OCI-LY1 (cell line): ENCODE measurements around the gene SPAG9.

Experiments
- H2AFZ ChIP-seq: fragments of 200-600 bp; sonication (generic), shearing (Covaris generic); 2 replicates; pipeline ENCODE4 v1.6.0; 2014; ENCODE audit warnings: antibody characterized with exemption, mild to moderate bottlenecking, low read length
- H3F3A ChIP-seq: fragments of 200-600 bp; sonication (generic), shearing (Covaris generic); 2 replicates; pipeline ENCODE4 v1.6.0; 2014; ENCODE audit warnings: mild to moderate bottlenecking, antibody characterized with exemption, low read length, moderate library complexity; ENCODE audit not compliant: insufficient read depth
- H3K27ac ChIP-seq: fragments of 200-600 bp; sonication (generic); 2 replicates; pipeline ENCODE4 v1.5.1; 2014; ENCODE audit warnings: low read length, mixed run types, mild to moderate bottlenecking, low read depth; ENCODE audit not compliant: poor library complexity, severe bottlenecking
- H3K27me3 ChIP-seq: fragments of 200-600 bp; sonication (generic); 2 replicates; pipeline ENCODE4 v1.6.0; 2014; ENCODE audit warnings: antibody characterized with exemption, mild to moderate bottlenecking, low read length, moderate library complexity; ENCODE audit not compliant: insufficient read depth
- H3K36me3 ChIP-seq: fragments of 200-600 bp; sonication (generic); 2 replicates; pipeline ENCODE4 v1.6.1; 2014; ENCODE audit warnings: mild to moderate bottlenecking, antibody characterized with exemption, low read length, moderate library complexity, mixed read lengths; ENCODE audit not compliant: insufficient read depth
- H3K4me1 ChIP-seq: fragments of 200-600 bp; sonication (generic); 2 replicates; pipeline ENCODE4 v1.5.1; 2014; ENCODE audit warnings: mild to moderate bottlenecking, low read length, moderate library complexity; ENCODE audit not compliant: insufficient read depth, severe bottlenecking
- H3K4me2 ChIP-seq: fragments of 200-600 bp; sonication (generic), shearing (Covaris generic); 2 replicates; pipeline ENCODE4 v1.6.1; 2014; ENCODE audit warnings: low read length
- H3K4me3 ChIP-seq: fragments of 200-600 bp; sonication (generic); 2 replicates; pipeline ENCODE4 v1.5.1; 2014; ENCODE audit warnings: low read length, low read depth, mild to moderate bottlenecking, mixed read lengths; ENCODE audit not compliant: poor library complexity, severe bottlenecking
- H3K79me2 ChIP-seq: fragments of 200-600 bp; shearing (Covaris generic); 2 replicates; pipeline ENCODE4 v1.6.1; 2016; ENCODE audit warnings: mixed run types, low read length, mixed read lengths; ENCODE audit not compliant: insufficient read depth
- H3K9ac ChIP-seq: fragments of 200-600 bp; sonication (generic), shearing (Covaris generic); 2 replicates; pipeline ENCODE4 v1.6.1; 2014; ENCODE audit warnings: mild to moderate bottlenecking, low read length, mixed read lengths
- H3K9me2 ChIP-seq: fragments of 200-600 bp; sonication (generic), shearing (Covaris generic); 2 replicates; pipeline ENCODE4 v1.6.1; 2014; ENCODE audit warnings: low read depth, mild to moderate bottlenecking, low read length, mixed read lengths
- H3K9me3 ChIP-seq: fragments of 200-600 bp; shearing (Covaris generic); 2 replicates; pipeline ENCODE4 v1.6.1; 2014; ENCODE audit warnings: low read length, mixed read lengths
- H4K20me1 ChIP-seq: fragments of 200-600 bp; sonication (generic), shearing (Covaris generic); 2 replicates; pipeline ENCODE4 v1.6.0; 2016; ENCODE audit warnings: mild to moderate bottlenecking, low read length; ENCODE audit not compliant: insufficient read depth
- CTCF ChIP-seq: fragments of 200-600 bp; sonication (generic), shearing (Covaris generic); IDR thresholded peaks from 2 replicates; pipeline ENCODE4 v1.5.1; 2017; ENCODE audit warnings: mild to moderate bottlenecking, antibody characterized with exemption, low read length, moderate library complexity, mixed read lengths
- EZH2 ChIP-seq: fragments of 200-600 bp; sonication (generic), shearing (Covaris generic); IDR thresholded peaks from 2 replicates; pipeline ENCODE4 v1.8.0; 2017; ENCODE audit warnings: borderline replicate concordance, mixed run types, mild to moderate bottlenecking, antibody characterized with exemption, low read length, moderate library complexity, mixed read lengths

SPAG9 gene

DNA sequence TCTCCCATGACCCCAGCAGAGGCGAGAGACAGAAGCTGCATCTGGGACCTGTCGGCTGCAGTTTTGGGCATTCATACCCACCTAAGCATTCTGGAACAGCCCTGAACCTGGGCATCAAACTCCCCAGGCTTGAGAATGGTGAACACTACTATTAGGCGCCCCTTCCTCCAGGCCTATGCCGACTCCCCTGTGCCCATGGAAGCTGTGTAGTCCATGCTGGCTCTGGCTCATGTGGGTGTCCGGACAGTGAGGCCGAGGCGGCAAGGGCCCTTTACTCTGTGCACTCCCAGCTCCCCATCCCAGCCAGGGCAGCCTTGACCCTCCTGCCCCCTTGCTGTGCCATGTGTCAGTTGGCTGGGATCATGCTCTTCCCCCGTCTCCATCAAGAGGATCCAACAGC, 165.5 kb downstream of the SPAG9 start:
- no peaks in the 10 kb centered on the region for H3K9me3 ChIP-seq
- no peaks in the 10 kb centered on the region for H3K27me3 ChIP-seq
- H3F3A ChIP-seq, result no peaks in the 10 kb centered on the region
- H3K79me2 ChIP-seq, result no peaks in the 10 kb centered on the region
- TF ChIP-seq CTCF (no peak), EZH2 (no peak)
- no peaks in the 10 kb centered on the region for H4K20me1 ChIP-seq
- H3K27ac ChIP-seq, result no peak overlapping the region
- H3K36me3 ChIP-seq, result no peaks in the 10 kb centered on the region
- H3K4me3 ChIP-seq, result no peak overlapping the region
- H3K9me2 ChIP-seq, result no peaks in the 10 kb centered on the region
- H3K4me2 ChIP-seq, result no peak overlapping the region
- H2AFZ ChIP-seq, result no peak overlapping the region
- no peak overlapping the region for H3K9ac ChIP-seq
- peaks cover 11% of the 10 kb centered on the region for H3K4me1 ChIP-seq

DNA sequence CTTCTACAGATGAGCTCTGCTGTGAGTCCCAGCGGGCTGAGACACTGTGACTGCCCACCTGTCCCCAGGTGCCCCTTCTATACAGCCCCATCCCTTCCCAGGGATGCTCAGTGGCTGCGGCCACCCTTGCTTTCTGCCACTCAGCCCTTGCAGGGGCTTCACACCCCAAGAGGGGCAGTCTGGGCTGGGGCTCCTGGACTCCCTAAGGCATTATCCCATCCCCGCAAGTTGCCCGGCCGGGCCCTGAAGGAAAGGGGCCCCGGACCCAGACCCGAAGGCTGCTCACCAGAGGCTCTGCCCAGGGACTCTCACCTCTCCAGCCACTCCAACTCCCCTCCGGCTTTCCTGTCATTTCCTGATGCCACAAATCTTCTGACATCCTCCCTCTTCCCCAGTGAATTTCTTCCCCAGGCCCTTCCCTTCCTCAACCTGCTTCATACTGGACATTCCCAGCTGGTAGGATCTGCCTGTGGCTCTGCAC, 166.0 kb downstream of the SPAG9 start:
- Histone ChIP-seq H2AFZ (no peak overlapping the region), H3F3A (no peaks in the 10 kb centered on the region), H3K36me3 (no peaks in the 10 kb centered on the region), H3K4me2 (no peak overlapping the region), H3K4me3 (no peak overlapping the region), H3K9me2 (no peaks in the 10 kb centered on the region), H3K9ac (no peak overlapping the region), H3K4me1 (peaks cover 12% of the 10 kb centered on the region), H3K27me3 (no peaks in the 10 kb centered on the region), H3K9me3 (no peaks in the 10 kb centered on the region), H4K20me1 (no peaks in the 10 kb centered on the region), H3K27ac (no peak overlapping the region), H3K79me2 (no peaks in the 10 kb centered on the region)
- TF ChIP-seq CTCF (no peak), EZH2 (no peak)

GRCh38 chr17:50953831-50954601, 166.7 kb downstream of the SPAG9 start:
- H3K9me2 ChIP-seq, result no peaks in the 10 kb centered on the region
- no peak overlapping the region for H3K4me2 ChIP-seq
- H3K27ac ChIP-seq, result no peak overlapping the region
- H3K9me3 ChIP-seq, result no peaks in the 10 kb centered on the region
- H3K27me3 ChIP-seq, result no peaks in the 10 kb centered on the region
- no peaks in the 10 kb centered on the region for H3K36me3 ChIP-seq
- no peaks in the 10 kb centered on the region for H3F3A ChIP-seq
- no peak overlapping the region for H2AFZ ChIP-seq
- H3K4me1 ChIP-seq, result peaks cover 12% of the 10 kb centered on the region
- no peaks in the 10 kb centered on the region for H3K79me2 ChIP-seq
- H3K9ac ChIP-seq, result no peak overlapping the region
- no peak overlapping the region for H3K4me3 ChIP-seq
- no peak for TF ChIP-seq CTCF
- TF ChIP-seq EZH2, result no peak
- H4K20me1 ChIP-seq, result no peaks in the 10 kb centered on the region
